Urothelium cell line (cell line): ENCODE measurements around the gene QARS1.

Source experiments
- DNase-seq: peaks from one replicate; pipeline ENCODE4 v3.0.0; 2011; ENCODE audit warnings: low spot score, mixed read lengths
- FAIRE-seq: peaks from 2 replicates; lab custom pipeline; 2011; peaks lifted over from hg19 to GRCh38; lab: Jason Lieb, UNC

The QARS1 gene

GRCh38 chr3:49058011-49058410 is 46.5 kb downstream of the QARS1 start:
- DNase-seq = no peak
- no peak for FAIRE-seq

GRCh38 chr3:49057268-49057667 is 47.3 kb downstream of the QARS1 start:
- FAIRE-seq = no peak
- DNase-seq = no peak

- no peak for FAIRE-seq
- DNase-seq = no peak
Observed at GRCh38 chr3:49054344-49054862, 50.2 kb downstream of the QARS1 start.

GRCh38 chr3:49053543-49053942 is 51.0 kb downstream of the QARS1 start:
- FAIRE-seq = no peak
- no peak for DNase-seq
